ENCODE data around the gene GGA2.
A peak's percentile ranks its signal among the peaks of the same experiment; 100 is the strongest.

Gene GGA2

DNA sequence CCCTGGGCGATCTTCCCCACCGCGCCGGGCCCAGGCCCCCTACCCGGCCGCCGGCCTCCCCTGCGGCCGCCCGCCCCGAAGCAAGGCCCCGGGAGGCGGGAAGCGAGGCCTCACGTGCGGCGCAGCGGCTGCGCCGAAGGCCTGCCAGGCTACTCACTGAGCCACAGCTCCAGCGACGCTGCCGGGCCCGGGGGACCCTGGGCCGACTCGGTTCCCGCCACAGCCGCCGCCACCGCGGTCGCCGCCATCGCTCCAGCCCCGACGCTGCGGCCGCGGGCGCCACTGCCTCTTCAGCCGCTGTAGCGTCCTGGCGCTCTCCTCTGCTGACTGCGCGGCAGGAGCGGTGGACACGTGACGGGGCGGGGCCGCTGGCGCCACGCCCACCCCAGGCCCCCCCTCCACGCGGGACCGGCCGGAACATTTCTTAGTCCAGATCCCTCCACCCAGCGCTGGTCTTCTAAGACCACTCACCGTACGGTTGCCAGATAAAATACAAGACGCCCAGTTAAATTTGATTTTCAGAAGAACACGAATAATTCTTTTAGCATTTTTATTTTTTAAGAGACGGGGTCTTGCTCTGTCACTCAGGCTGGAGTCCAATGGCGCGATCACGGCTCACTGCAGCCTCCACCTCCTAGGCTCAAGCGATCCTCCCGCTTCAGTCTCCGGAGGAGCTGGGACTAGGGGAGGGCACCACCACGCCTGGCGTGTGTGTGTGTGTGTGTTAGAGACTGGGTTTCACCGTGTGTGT, at the start of gene GGA2 (continued):
- TF ChIP-seq, protein P1, sequence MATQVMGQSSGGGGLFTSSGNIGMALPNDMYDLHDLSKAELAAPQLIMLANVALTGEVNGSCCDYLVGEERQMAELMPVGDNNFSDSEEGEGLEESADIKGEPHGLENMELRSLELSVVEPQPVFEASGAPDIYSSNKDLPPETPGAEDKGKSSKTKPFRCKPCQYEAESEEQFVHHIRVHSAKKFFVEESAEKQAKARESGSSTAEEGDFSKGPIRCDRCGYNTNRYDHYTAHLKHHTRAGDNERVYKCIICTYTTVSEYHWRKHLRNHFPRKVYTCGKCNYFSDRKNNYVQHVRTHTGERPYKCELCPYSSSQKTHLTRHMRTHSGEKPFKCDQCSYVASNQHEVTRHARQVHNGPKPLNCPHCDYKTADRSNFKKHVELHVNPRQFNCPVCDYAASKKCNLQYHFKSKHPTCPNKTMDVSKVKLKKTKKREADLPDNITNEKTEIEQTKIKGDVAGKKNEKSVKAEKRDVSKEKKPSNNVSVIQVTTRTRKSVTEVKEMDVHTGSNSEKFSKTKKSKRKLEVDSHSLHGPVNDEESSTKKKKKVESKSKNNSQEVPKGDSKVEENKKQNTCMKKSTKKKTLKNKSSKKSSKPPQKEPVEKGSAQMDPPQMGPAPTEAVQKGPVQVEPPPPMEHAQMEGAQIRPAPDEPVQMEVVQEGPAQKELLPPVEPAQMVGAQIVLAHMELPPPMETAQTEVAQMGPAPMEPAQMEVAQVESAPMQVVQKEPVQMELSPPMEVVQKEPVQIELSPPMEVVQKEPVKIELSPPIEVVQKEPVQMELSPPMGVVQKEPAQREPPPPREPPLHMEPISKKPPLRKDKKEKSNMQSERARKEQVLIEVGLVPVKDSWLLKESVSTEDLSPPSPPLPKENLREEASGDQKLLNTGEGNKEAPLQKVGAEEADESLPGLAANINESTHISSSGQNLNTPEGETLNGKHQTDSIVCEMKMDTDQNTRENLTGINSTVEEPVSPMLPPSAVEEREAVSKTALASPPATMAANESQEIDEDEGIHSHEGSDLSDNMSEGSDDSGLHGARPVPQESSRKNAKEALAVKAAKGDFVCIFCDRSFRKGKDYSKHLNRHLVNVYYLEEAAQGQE (tag by site-specific recombination; IDR thresholded peaks at IDR 0.05) = no peak
- TF ChIP-seq, protein P2, sequence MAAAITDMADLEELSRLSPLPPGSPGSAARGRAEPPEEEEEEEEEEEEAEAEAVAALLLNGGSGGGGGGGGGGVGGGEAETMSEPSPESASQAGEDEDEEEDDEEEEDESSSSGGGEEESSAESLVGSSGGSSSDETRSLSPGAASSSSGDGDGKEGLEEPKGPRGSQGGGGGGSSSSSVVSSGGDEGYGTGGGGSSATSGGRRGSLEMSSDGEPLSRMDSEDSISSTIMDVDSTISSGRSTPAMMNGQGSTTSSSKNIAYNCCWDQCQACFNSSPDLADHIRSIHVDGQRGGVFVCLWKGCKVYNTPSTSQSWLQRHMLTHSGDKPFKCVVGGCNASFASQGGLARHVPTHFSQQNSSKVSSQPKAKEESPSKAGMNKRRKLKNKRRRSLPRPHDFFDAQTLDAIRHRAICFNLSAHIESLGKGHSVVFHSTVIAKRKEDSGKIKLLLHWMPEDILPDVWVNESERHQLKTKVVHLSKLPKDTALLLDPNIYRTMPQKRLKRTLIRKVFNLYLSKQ (tag by site-specific recombination; IDR thresholded peaks at IDR 0.05; ENCODE audit: borderline replicate concordance) = no peak
- TF ChIP-seq, protein P3, sequence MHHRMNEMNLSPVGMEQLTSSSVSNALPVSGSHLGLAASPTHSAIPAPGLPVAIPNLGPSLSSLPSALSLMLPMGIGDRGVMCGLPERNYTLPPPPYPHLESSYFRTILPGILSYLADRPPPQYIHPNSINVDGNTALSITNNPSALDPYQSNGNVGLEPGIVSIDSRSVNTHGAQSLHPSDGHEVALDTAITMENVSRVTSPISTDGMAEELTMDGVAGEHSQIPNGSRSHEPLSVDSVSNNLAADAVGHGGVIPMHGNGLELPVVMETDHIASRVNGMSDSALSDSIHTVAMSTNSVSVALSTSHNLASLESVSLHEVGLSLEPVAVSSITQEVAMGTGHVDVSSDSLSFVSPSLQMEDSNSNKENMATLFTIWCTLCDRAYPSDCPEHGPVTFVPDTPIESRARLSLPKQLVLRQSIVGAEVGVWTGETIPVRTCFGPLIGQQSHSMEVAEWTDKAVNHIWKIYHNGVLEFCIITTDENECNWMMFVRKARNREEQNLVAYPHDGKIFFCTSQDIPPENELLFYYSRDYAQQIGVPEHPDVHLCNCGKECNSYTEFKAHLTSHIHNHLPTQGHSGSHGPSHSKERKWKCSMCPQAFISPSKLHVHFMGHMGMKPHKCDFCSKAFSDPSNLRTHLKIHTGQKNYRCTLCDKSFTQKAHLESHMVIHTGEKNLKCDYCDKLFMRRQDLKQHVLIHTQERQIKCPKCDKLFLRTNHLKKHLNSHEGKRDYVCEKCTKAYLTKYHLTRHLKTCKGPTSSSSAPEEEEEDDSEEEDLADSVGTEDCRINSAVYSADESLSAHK (tag by site-specific recombination; IDR thresholded peaks at IDR 0.05) = no peak
- TF ChIP-seq, protein P4, sequence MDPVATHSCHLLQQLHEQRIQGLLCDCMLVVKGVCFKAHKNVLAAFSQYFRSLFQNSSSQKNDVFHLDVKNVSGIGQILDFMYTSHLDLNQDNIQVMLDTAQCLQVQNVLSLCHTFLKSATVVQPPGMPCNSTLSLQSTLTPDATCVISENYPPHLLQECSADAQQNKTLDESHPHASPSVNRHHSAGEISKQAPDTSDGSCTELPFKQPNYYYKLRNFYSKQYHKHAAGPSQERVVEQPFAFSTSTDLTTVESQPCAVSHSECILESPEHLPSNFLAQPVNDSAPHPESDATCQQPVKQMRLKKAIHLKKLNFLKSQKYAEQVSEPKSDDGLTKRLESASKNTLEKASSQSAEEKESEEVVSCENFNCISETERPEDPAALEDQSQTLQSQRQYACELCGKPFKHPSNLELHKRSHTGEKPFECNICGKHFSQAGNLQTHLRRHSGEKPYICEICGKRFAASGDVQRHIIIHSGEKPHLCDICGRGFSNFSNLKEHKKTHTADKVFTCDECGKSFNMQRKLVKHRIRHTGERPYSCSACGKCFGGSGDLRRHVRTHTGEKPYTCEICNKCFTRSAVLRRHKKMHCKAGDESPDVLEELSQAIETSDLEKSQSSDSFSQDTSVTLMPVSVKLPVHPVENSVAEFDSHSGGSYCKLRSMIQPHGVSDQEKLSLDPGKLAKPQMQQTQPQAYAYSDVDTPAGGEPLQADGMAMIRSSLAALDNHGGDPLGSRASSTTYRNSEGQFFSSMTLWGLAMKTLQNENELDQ (tag by site-specific recombination; IDR thresholded peaks at IDR 0.05; ENCODE audit: low read depth) = no peak
- TF ChIP-seq IKZF3 (tag by site-specific recombination; IDR thresholded peaks at IDR 0.05) (0 out of 2 replicates have a peak, but pooled peaks have one; percentile 25), OSR2 (tag by site-specific recombination; IDR thresholded peaks at IDR 0.05) (peak; percentile 15; the same call in 1 of the 2 replicates), ZNF610 (tag by site-specific recombination; IDR thresholded peaks at IDR 0.05; ENCODE audit: borderline replicate concordance) (peak; percentile 65; the same call in 1 of the 2 replicates), KLF8 (tag by site-specific recombination; IDR thresholded peaks at IDR 0.05) (peak; percentile 41; the same call in 1 of the 2 replicates), GLI4 (tag by site-specific recombination; IDR thresholded peaks at IDR 0.05) (no peak), ZNF548 (tag by site-specific recombination; IDR thresholded peaks at IDR 0.05) (peak; percentile 63; the same call in 1 of the 2 replicates), YY1 (tag by site-specific recombination; IDR thresholded peaks at IDR 0.05) (peak; percentile 68; the same call in 1 of the 2 replicates), MZF1 (tag by site-specific recombination; IDR thresholded peaks at IDR 0.05; ENCODE audit: borderline replicate concordance) (0 out of 2 replicates have a peak, but pooled peaks have one; percentile 29), ZNF621 (tag by site-specific recombination; IDR thresholded peaks at IDR 0.05) (no peak), ZNF530 (tag by site-specific recombination; IDR thresholded peaks at IDR 0.05; ENCODE audit: low read depth) (no peak)
- TF ChIP-seq, protein P5, sequence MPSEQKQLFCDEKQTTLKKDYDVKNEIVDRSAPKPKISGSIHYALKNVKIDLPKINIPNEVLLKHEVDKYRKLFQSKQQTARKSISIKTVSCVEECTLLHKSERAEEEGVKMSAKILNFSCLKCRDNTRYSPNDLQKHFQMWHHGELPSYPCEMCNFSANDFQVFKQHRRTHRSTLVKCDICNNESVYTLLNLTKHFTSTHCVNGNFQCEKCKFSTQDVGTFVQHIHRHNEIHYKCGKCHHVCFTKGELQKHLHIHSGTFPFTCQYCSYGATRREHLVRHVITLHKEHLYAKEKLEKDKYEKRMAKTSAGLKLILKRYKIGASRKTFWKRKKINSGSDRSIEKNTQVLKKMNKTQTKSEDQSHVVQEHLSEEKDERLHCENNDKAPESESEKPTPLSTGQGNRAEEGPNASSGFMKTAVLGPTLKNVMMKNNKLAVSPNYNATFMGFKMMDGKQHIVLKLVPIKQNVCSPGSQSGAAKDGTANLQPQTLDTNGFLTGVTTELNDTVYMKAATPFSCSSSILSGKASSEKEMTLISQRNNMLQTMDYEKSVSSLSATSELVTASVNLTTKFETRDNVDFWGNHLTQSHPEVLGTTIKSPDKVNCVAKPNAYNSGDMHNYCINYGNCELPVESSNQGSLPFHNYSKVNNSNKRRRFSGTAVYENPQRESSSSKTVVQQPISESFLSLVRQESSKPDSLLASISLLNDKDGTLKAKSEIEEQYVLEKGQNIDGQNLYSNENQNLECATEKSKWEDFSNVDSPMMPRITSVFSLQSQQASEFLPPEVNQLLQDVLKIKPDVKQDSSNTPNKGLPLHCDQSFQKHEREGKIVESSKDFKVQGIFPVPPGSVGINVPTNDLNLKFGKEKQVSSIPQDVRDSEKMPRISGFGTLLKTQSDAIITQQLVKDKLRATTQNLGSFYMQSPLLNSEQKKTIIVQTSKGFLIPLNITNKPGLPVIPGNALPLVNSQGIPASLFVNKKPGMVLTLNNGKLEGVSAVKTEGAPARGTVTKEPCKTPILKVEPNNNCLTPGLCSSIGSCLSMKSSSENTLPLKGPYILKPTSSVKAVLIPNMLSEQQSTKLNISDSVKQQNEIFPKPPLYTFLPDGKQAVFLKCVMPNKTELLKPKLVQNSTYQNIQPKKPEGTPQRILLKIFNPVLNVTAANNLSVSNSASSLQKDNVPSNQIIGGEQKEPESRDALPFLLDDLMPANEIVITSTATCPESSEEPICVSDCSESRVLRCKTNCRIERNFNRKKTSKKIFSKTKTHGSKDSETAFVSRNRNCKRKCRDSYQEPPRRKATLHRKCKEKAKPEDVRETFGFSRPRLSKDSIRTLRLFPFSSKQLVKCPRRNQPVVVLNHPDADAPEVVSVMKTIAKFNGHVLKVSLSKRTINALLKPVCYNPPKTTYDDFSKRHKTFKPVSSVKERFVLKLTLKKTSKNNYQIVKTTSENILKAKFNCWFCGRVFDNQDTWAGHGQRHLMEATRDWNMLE (tag by site-specific recombination; conservative IDR thresholded peaks at IDR 0.05; ENCODE audit: low read depth) = no peak
- TF ChIP-seq, protein P6, sequence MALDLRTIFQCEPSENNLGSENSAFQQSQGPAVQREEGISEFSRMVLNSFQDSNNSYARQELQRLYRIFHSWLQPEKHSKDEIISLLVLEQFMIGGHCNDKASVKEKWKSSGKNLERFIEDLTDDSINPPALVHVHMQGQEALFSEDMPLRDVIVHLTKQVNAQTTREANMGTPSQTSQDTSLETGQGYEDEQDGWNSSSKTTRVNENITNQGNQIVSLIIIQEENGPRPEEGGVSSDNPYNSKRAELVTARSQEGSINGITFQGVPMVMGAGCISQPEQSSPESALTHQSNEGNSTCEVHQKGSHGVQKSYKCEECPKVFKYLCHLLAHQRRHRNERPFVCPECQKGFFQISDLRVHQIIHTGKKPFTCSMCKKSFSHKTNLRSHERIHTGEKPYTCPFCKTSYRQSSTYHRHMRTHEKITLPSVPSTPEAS (tag by site-specific recombination; IDR thresholded peaks at IDR 0.05) = peak; percentile 83; the same call in 1 of the 2 replicates
- TF ChIP-seq, protein P7, sequence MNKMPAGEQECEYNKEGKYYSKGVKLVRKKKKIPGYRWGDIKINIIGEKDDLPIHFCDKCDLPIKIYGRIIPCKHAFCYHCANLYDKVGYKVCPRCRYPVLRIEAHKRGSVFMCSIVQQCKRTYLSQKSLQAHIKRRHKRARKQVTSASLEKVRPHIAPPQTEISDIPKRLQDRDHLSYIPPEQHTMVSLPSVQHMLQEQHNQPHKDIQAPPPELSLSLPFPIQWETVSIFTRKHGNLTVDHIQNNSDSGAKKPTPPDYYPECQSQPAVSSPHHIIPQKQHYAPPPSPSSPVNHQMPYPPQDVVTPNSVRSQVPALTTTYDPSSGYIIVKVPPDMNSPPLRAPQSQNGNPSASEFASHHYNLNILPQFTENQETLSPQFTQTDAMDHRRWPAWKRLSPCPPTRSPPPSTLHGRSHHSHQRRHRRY (tag by site-specific recombination; IDR thresholded peaks at IDR 0.05) = no peak
- TF ChIP-seq, protein P8, sequence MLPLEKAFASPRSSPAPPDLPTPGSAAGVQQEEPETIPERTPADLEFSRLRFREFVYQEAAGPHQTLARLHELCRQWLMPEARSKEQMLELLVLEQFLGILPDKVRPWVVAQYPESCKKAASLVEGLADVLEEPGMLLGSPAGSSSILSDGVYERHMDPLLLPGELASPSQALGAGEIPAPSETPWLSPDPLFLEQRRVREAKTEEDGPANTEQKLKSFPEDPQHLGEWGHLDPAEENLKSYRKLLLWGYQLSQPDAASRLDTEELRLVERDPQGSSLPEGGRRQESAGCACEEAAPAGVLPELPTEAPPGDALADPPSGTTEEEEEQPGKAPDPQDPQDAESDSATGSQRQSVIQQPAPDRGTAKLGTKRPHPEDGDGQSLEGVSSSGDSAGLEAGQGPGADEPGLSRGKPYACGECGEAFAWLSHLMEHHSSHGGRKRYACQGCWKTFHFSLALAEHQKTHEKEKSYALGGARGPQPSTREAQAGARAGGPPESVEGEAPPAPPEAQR (tag by site-specific recombination; IDR thresholded peaks at IDR 0.05) = no peak

All from HEK293 (cell line).